ENCODE measurements around the gene MGMT.

MGMT gene

GRCh38 chr10:129815898-129816655, 349.0 kb downstream of the MGMT start:
- no peak for DNase-seq

- DNase-seq: no peak
These were observed 349.6 kb downstream of the MGMT start for GRCh38 chr10:129816656-129817045.
